HEK293T (cell line): ENCODE results near the gene CACNA1C.

Experiments used
- CTCF ChIA-PET: fragments of 350-600 bp; formaldehyde crosslinking; extraction: SDS; loops from one replicate; lab custom pipeline; 2021; ENCODE audit warnings: antibody characterized with exemption, inconsistent platforms; lab: Yijun Ruan, JAX
- POLR2A ChIA-PET: fragments of 350-600 bp; formaldehyde crosslinking; extraction: SDS; loops from one replicate; lab custom pipeline; 2020; ENCODE audit warnings: antibody characterized with exemption, inconsistent platforms; lab: Yijun Ruan, JAX
- DNase-seq: peaks from one replicate; pipeline ENCODE4 v3.0.0; 2012; ENCODE audit warnings: mixed read lengths; ENCODE audit errors: extremely low spot score
- ARNT ChIP-seq: fragments of 450-650 bp; IDR thresholded peaks from 2 replicates; pipeline ENCODE4 v1.6.1; 2017; ENCODE audit warnings: mild to moderate bottlenecking
- BHLHE40 ChIP-seq: fragments of 450-650 bp; IDR thresholded peaks from 2 replicates; pipeline ENCODE4 v1.6.1; 2016; ENCODE audit warnings: mild to moderate bottlenecking, moderate library complexity, borderline replicate concordance
- CTBP1 ChIP-seq: fragments of 450-650 bp; IDR thresholded peaks from 2 replicates; pipeline ENCODE4 v1.6.1; 2016; ENCODE audit warnings: borderline replicate concordance
- ELF4 ChIP-seq: fragments of 450-650 bp; IDR thresholded peaks from 2 replicates; pipeline ENCODE4 v1.6.1; 2017; ENCODE audit warnings: antibody characterized with exemption
- FOXA1 ChIP-seq: fragments of 450-650 bp; IDR thresholded peaks from 2 replicates; pipeline ENCODE4 v1.6.1; 2016; ENCODE audit warnings: mild to moderate bottlenecking
- FOXK2 ChIP-seq: fragments of 450-650 bp; IDR thresholded peaks from 2 replicates; pipeline ENCODE4 v1.6.1; 2016; ENCODE audit warnings: mild to moderate bottlenecking
- FOXM1 ChIP-seq: fragments of 450-650 bp; IDR thresholded peaks from 2 replicates; pipeline ENCODE4 v1.6.1; 2017; ENCODE audit warnings: mild to moderate bottlenecking, borderline replicate concordance
- HDGF ChIP-seq: fragments of 450-650 bp; IDR thresholded peaks from 2 replicates; pipeline ENCODE4 v1.6.1; 2017; ENCODE audit warnings: antibody characterized with exemption, borderline replicate concordance
- L3MBTL2 ChIP-seq: fragments of 450-650 bp; conservative IDR thresholded peaks from 2 replicates; pipeline ENCODE4 v1.6.1; 2016; ENCODE audit warnings: mild to moderate bottlenecking
- LEF1 ChIP-seq: fragments of 450-650 bp; IDR thresholded peaks from 2 replicates; pipeline ENCODE4 v1.6.1; 2017; ENCODE audit warnings: mild to moderate bottlenecking, borderline replicate concordance
- NFRKB ChIP-seq: fragments of 450-650 bp; IDR thresholded peaks from 2 replicates; pipeline ENCODE4 v1.6.1; 2016; ENCODE audit warnings: mild to moderate bottlenecking, moderate library complexity
- SP1 ChIP-seq: fragments of 450-650 bp; IDR thresholded peaks from 2 replicates; pipeline ENCODE4 v1.6.1; 2017
- SUZ12 ChIP-seq: fragments of 450-650 bp; IDR thresholded peaks from 2 replicates; pipeline ENCODE4 v1.6.1; 2016; ENCODE audit warnings: mild to moderate bottlenecking
- TARDBP ChIP-seq: fragments of 450-650 bp; IDR thresholded peaks from 2 replicates; pipeline ENCODE4 v1.6.1; 2016
- ZNF384 ChIP-seq: fragments of 450-650 bp; IDR thresholded peaks from 2 replicates; pipeline ENCODE4 v1.6.1; 2016
- TF ChIP-seq, protein P1 (sequence below): fragments of 450-650 bp; IDR thresholded peaks from 2 replicates; pipeline ENCODE4 v1.6.1; 2016

The CACNA1C gene

GRCh38 chr12:2013086-2013485 is 39.7 kb upstream of the CACNA1C start:
- TF ChIP-seq SUZ12: no peak
- TF ChIP-seq NFRKB: no peak
- no peak for TF ChIP-seq FOXK2
- TF ChIP-seq L3MBTL2: no peak
- no peak for TF ChIP-seq BHLHE40
- no peak for TF ChIP-seq LEF1
- no peak for TF ChIP-seq HDGF
- TF ChIP-seq FOXA1: no peak
- no peak for TF ChIP-seq CTBP1
- TF ChIP-seq SP1: no peak
- TF ChIP-seq ARNT: no peak
- TF ChIP-seq ZNF384: no peak
- TF ChIP-seq ELF4: no peak
- POLR2A ChIA-PET: interaction anchor here (1.1 kb wide), 1 partner anchor 9 kb away, joined by 3 read pairs; the partner anchor contains the start of gene DCP1B
- CTCF ChIA-PET: interaction anchor here (0.8 to 1.1 kb wide), 2 partner anchors 9 to 21 kb away, joined by 4 read pairs; partner anchors contain the start of gene DCP1B

DNA sequence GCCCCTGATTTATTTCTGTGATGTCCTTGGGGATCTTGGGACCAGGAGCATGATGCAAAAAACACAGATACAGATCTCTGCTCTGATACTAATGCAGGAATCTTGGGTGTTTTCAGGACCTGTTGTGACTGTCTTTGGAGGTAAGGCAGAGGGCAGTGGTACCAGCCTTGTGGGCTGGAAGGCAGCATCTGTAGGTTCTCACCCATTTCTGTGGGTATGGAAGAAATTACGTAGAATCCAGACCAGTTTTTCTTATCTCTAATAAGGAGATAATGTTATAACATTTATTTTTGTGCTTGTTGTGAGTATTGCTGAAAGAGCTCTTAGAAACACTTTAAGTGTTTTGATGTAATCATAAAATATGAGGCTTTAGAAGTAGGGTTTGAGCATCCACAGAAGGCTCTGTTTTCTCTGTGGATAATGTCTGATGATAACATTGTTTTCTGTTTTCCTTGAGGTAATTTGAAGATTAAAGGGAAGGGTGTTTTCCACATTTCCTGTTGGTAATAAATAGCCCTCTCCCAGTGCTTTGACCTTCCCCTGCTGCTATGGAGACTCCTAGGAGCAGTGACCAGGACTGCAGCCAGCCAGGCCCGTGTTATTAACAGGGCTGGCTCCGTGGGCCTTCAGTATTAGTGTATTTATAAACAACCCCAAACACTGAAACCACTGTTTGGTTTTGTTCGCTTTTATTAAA is 39.1 kb upstream of the CACNA1C start:
- TF ChIP-seq LEF1: no peak
- TF ChIP-seq, protein P1, sequence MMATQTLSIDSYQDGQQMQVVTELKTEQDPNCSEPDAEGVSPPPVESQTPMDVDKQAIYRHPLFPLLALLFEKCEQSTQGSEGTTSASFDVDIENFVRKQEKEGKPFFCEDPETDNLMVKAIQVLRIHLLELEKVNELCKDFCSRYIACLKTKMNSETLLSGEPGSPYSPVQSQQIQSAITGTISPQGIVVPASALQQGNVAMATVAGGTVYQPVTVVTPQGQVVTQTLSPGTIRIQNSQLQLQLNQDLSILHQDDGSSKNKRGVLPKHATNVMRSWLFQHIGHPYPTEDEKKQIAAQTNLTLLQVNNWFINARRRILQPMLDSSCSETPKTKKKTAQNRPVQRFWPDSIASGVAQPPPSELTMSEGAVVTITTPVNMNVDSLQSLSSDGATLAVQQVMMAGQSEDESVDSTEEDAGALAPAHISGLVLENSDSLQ: no peak
- TF ChIP-seq FOXA1: no peak
- no peak for TF ChIP-seq ELF4
- TF ChIP-seq FOXM1: no peak
- TF ChIP-seq L3MBTL2: no peak
- no peak for TF ChIP-seq SUZ12
- TF ChIP-seq ARNT: no peak
- TF ChIP-seq ZNF384: no peak
- no peak for TF ChIP-seq FOXK2
- CTCF ChIA-PET: interaction anchor here (0.8 to 1.1 kb wide), 2 partner anchors 9 to 21 kb away, joined by 4 read pairs; partner anchors contain the start of gene DCP1B
- no peak for DNase-seq
- POLR2A ChIA-PET: interaction anchor here (1.1 to 1.9 kb wide), 2 partner anchors 9 kb away, joined by 3 to 6 read pairs; partner anchors contain the start of gene DCP1B

More at GRCh38 chr12:2013086-2013485, 39.7 kb upstream of the CACNA1C start:
- no peak for DNase-seq

- POLR2A ChIA-PET: interaction anchor here (1.9 kb wide), 1 partner anchor 10 kb away, joined by 6 read pairs; the partner anchor contains the start of gene DCP1B
- no peak for DNase-seq
- CTCF ChIA-PET: interaction anchor here (1.5 kb wide), 1 partner anchor 20 kb away, joined by 4 read pairs; no protein-coding TSS in a partner anchor
- TF ChIP-seq SUZ12 (no peak), ARNT (no peak), LEF1 (no peak), ZNF384 (no peak), L3MBTL2 (no peak), FOXK2 (no peak), BHLHE40 (no peak), FOXA1 (no peak), HDGF (no peak), CTBP1 (no peak), TARDBP (no peak), FOXM1 (no peak), NFRKB (no peak), SP1 (no peak), ELF4 (no peak)
- TF ChIP-seq, protein P1: no peak
Observed at GRCh38 chr12:2014231-2014630, 38.6 kb upstream of the CACNA1C start.

DNA sequence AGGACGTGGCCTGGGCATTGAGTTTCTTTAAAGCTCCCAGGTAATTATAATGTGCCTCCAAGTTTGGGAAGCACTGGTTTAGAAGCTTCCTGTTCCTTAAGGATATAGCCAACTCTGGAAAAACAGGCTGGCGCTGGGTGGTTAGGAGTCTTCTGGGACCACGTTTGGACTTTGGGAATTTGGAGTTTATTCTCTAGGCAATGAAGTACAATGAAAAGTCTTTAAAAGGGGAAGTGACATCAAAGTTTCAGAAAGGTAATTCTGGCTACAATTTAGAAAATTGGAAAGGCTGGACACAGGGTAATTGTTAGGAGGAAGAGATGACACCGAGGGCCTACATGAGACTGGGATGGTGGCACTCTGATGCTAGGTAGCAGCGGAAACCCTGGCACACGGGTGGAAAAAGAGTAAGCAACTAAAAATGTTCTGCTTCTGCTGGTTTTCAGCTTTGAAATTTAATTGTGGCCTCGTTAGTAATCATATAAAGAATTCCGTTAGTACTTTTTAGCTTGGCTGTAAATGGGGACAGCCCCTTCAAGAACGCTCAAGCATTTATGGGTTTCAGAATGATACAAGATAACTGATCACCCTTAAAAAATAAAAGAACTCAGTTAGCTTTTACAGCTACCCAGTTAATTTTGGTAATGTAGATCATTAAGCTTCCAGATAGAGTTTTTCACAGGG is 35.8 kb upstream of the CACNA1C start:
- CTCF ChIA-PET: no interaction called here
- no peak for DNase-seq
- POLR2A ChIA-PET: interaction anchor here (1.6 kb wide), 1 partner anchor 13 kb away, joined by 7 read pairs; the partner anchor contains the start of gene DCP1B

More for the DNA sequence above, 35.8 kb upstream of the CACNA1C start:
- no peak for TF ChIP-seq NFRKB
- TF ChIP-seq CTBP1: no peak
- TF ChIP-seq SP1: no peak
- TF ChIP-seq L3MBTL2: no peak
- TF ChIP-seq TARDBP: no peak
- TF ChIP-seq HDGF: no peak
- TF ChIP-seq BHLHE40: no peak
- TF ChIP-seq FOXA1: no peak
- no peak for TF ChIP-seq SUZ12
- no peak for TF ChIP-seq ZNF384
- TF ChIP-seq, protein P1: no peak
- TF ChIP-seq FOXK2: no peak
- TF ChIP-seq FOXM1: no peak
- no peak for TF ChIP-seq ARNT
- TF ChIP-seq ELF4: no peak
